Measurements from ENCODE around the gene MEX3A. TPM values are rescaled to one million over a fixed set of nuclear protein-coding genes. Genes with fewer than 3 reads are reported as not detected.

The MEX3A gene
- total and polyA plus RNA-seq, 2 of the 8 experiments (the other 6 are each of a cell fraction or from before 2014, with no cell fraction given) = 34.1 to 52.4 TPM

DNA sequence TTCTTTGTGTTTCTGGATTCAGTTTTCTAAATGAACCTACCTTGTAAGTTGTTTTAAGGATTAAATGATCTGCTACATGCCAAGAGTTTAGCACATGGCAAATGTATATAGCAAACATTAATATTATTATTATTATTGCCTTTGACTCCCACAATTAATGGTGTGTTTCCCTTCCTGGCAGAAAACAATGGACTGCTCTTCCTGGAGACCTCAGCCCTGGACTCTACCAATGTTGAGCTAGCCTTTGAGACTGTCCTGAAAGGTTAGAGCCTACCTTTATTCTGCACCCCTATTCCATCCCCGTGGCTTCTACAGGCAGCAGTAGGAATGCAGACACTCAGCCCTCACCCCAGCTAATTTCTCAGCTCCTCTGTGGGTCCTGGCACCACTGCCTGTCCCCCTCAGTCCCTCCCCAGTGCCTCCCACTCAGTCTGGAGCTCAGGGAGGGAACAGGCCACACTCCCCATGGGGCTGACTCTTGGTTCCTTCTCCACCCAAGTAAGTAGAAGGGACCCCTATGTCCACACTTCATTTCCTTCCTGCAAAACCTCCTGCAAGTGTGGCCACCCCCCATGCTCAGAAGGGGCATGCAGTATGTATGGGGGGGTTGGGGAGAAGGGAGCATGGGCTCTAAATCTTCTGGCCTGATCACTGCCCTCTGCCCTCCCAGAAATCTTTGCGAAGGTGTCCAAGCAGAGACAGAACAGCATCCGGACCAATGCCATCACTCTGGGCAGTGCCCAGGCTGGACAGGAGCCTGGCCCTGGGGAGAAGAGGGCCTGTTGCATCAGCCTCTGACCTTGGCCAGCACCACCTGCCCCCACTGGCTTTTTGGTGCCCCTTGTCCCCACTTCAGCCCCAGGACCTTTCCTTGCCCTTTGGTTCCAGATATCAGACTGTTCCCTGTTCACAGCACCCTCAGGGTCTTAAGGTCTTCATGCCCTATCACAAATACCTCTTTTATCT lies 12.5 kb downstream of the MEX3A start (continued):
- TF ChIP-seq CREB1 (IDR thresholded peaks at IDR 0.05) = no peak
- TF ChIP-seq CEBPB (IDR thresholded peaks at IDR 0.05; ENCODE audit: low read depth, low read length) = no peak
- no peak for TF ChIP-seq SIN3A (conservative IDR thresholded peaks at IDR 0.05 in 1 of 2, IDR thresholded peaks at IDR 0.05 in 1 of 2; ENCODE audit: low read depth in 1 of 2, low read length in 2 of 2)
- no peak for TF ChIP-seq CTBP2 (IDR thresholded peaks at IDR 0.05; ENCODE audit: borderline replicate concordance, insufficient read depth, insufficient read length, low read length)
- TF ChIP-seq, protein P1, sequence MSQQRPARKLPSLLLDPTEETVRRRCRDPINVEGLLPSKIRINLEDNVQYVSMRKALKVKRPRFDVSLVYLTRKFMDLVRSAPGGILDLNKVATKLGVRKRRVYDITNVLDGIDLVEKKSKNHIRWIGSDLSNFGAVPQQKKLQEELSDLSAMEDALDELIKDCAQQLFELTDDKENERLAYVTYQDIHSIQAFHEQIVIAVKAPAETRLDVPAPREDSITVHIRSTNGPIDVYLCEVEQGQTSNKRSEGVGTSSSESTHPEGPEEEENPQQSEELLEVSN (IDR thresholded peaks at IDR 0.05) = no peak
- TF ChIP-seq KDM5A (IDR thresholded peaks at IDR 0.05; ENCODE audit: low read length) = no peak
- TF ChIP-seq RBBP5 (IDR thresholded peaks at IDR 0.05; ENCODE audit: borderline replicate concordance, low read depth, low read length) = no peak
- TF ChIP-seq RFX5 (IDR thresholded peaks at IDR 0.05; ENCODE audit: borderline replicate concordance, low read depth, low read length) = no peak
- no peak for TF ChIP-seq CHD2 (IDR thresholded peaks at IDR 0.05; ENCODE audit: low read length)

All from H1 (cell line).